Adrenal gland (tissue), 5 donors: ENCODE measurements around the gene SPINDOC.

ENCODE experiments used
- POLR2A ChIP-seq, 2 donors: fragments of 450-650 bp; IDR thresholded peaks; one replicate each; pipeline ENCODE4 v1.6.1; 2017; ENCODE audit warnings: antibody characterized with exemption in 2 of 2, mild to moderate bottlenecking in 2 of 2, moderate library complexity in 1 of 2
- TF ChIP-seq, protein P1 (sequence below), 6 experiments: fragments of 450-650 bp in 4 of 6; fragments of 200-600 bp in 2 of 6; sonication (generic) in 1 of 6; IDR thresholded peaks; 1 replicate in 5 of 6; 2 replicates in 1 of 6; pipeline versions ENCODE4 v1.5.1 to v1.8.0; 2016 to 2021; ENCODE audit warnings: antibody characterized with exemption in 6 of 6, mild to moderate bottlenecking in 2 of 6, moderate library complexity in 1 of 6
- donor health status: DM: no; HTN: no; CAD: no.

DNA sequence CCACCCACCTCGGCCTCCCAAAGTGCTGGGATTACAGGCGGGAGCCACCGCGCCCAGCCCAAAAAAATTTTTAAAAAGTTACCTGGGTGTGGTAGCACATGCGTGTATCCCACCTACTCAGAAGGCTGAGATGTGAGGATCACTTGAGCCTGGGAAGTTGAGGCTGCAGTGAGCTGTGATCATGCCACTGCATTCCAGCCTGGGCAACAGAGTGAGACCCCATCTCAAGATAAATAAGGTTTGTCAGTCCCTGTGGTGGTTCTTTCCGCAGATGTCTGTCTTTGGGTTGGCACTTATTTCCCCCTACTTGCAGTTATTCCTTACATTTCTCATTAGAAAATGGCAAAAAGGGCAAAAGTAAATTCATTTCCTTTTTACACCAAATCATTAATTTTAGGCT, 33.6 kb downstream of the SPINDOC start:
- no peak for TF ChIP-seq POLR2A (IDR thresholded peaks at IDR 0.05)
- TF ChIP-seq, protein P1, sequence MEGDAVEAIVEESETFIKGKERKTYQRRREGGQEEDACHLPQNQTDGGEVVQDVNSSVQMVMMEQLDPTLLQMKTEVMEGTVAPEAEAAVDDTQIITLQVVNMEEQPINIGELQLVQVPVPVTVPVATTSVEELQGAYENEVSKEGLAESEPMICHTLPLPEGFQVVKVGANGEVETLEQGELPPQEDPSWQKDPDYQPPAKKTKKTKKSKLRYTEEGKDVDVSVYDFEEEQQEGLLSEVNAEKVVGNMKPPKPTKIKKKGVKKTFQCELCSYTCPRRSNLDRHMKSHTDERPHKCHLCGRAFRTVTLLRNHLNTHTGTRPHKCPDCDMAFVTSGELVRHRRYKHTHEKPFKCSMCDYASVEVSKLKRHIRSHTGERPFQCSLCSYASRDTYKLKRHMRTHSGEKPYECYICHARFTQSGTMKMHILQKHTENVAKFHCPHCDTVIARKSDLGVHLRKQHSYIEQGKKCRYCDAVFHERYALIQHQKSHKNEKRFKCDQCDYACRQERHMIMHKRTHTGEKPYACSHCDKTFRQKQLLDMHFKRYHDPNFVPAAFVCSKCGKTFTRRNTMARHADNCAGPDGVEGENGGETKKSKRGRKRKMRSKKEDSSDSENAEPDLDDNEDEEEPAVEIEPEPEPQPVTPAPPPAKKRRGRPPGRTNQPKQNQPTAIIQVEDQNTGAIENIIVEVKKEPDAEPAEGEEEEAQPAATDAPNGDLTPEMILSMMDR (IDR thresholded peaks at IDR 0.05): no peak
